ENCODE data around the gene TOR1AIP1.
A peak's percentile ranks its signal among the peaks of the same experiment; 100 is the strongest.

Gene TOR1AIP1

DNA sequence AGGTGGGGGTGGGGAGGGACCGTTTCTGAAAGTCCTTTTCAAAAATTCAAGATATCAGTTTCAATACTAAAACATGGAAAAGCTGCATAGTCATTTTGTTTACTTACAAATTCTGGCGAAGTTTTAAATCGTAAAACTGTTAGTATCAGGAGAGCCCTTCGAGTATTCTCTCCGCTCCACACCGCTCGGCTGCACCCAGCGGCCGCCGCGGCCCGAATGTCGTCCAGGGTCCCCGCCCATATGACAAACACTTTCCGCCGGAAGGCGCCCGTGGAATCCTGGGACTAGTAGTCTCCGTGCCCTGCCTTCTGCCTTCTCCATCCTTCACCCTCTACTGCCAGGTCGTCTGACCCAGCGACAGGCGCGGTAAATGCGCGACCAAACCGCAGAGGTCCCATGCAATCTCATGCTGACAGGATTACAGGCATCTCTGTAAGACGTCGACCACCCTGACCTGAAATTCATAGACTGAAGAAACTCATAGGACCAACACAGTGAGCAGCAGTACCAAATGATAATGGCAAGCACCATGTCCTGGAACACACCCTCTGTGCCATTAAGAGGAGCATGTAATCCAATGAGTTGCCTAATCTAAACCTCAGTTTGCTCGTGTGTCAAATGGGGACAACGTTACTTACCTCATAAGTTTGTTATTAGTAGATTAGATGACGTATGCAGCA, 4.4 kb upstream of the TOR1AIP1 start, which contains the start of gene TOR1AIP2:
Gene TOR1AIP2 (minus strand): TSS at position 218 of the 680 bp plus-strand sequence. CDS start 25,138 bp downstream, outside the sequence.
- peak; percentile 75 for DNase-seq (ENCODE audit: low read depth, low spot score)
- H3K4me3 ChIP-seq (ENCODE audit: low read length), result peak within 1 kb of the TSS; percentile 82

- DNase-seq (ENCODE audit: low read depth, low spot score), result no peak
- no peak overlapping the region for H3K4me3 ChIP-seq (ENCODE audit: low read length)
Observed at GRCh38 chr1:179879797-179880196, 2.3 kb upstream of the TOR1AIP1 start.

DNA sequence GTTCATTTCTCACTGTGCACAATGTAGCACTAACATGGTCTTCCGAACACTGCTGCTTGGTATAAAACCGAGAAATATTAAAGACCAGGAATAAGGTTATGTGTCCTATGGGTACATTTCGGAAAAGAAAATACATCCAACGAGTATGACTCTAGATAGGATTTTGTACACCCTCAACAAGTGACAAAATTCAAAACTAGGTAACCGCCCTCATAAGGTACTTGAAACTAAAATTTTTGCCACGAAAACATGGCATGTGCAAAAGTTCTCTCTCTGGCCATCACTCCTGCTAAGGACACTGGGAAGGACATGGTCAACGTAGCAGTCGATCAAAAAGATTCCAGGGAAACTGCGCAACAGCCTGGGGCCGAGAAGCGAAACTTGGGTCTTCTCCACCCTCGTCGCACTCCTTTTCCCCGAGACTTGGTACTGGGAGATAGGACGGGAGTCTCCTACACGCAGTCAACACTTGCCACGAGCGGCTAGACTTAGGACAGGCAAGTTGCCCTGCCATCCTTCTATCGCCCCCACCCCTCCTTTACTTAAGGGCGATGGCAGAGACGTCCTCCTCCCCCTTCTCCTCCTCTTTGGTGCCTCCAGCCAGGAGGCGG, 338 bp upstream of the TOR1AIP1 start:
- DNase-seq (ENCODE audit: low read depth, low spot score), result peak; percentile 36
- H3K4me3 ChIP-seq (ENCODE audit: low read length), result peak overlapping the region; percentile 92

GRCh38 chr1:179883040-179883744, 1.1 kb downstream of the TOR1AIP1 start:
- peak; percentile 49 for DNase-seq (ENCODE audit: low read depth, low spot score)
- H3K4me3 ChIP-seq (ENCODE audit: low read length), result peak overlapping the region; percentile 92

- peak overlapping the region; percentile 92 for H3K4me3 ChIP-seq (ENCODE audit: low read length)
- peak; percentile 32 for DNase-seq (ENCODE audit: low read depth, low spot score)
Observed at GRCh38 chr1:179883745-179884138, 1.7 kb downstream of the TOR1AIP1 start.

DNA sequence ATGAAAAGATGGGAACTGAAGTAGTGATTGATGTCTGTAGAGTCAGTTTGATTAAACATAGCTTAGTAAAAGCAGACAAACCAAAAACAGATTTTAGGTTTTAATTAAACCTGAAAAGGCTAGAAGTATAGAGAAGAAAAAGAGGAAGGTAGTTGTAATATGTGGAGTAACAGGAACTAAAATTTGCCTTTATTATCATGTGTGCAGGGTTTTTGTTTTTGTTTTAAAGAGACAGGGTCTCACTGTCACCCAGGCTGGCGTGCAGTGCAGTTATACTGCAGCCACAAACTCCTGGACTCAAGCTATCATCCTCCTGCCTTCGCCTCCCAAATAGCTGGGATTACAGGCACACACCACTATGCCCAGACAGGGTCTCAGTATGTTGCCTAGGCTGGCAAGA, 6.0 kb downstream of the TOR1AIP1 start:
- no peak for DNase-seq (ENCODE audit: low read depth, low spot score)
- H3K4me3 ChIP-seq (ENCODE audit: low read length), result no peak overlapping the region

GRCh38 chr1:179889589-179889988, 7.5 kb downstream of the TOR1AIP1 start:
- no peak for DNase-seq (ENCODE audit: low read depth, low spot score)
- no peak overlapping the region for H3K4me3 ChIP-seq (ENCODE audit: low read length)

- DNase-seq (ENCODE audit: low read depth, low spot score), result no peak
- no peak overlapping the region for H3K4me3 ChIP-seq (ENCODE audit: low read length)
Observed at GRCh38 chr1:179910934-179911333, 28.8 kb downstream of the TOR1AIP1 start.

GRCh38 chr1:179911812-179912211, 29.7 kb downstream of the TOR1AIP1 start:
- no peak for DNase-seq (ENCODE audit: low read depth, low spot score)
- no peak overlapping the region for H3K4me3 ChIP-seq (ENCODE audit: low read length)

- no peak for DNase-seq (ENCODE audit: low read depth, low spot score)
- no peak overlapping the region for H3K4me3 ChIP-seq (ENCODE audit: low read length)
Observed at GRCh38 chr1:179917601-179918429, 35.7 kb downstream of the TOR1AIP1 start.

GRCh38 chr1:179921472-179921871, 39.4 kb downstream of the TOR1AIP1 start:
- no peak for DNase-seq (ENCODE audit: low read depth, low spot score)

GRCh38 chr1:179921981-179922872, 40.1 kb downstream of the TOR1AIP1 start:
- DNase-seq (ENCODE audit: low read depth, low spot score), result no peak
- H3K4me3 ChIP-seq (ENCODE audit: low read length), result no peak overlapping the region

More at GRCh38 chr1:179921472-179921871, 39.4 kb downstream of the TOR1AIP1 start:
- H3K4me3 ChIP-seq (ENCODE audit: low read length), result no peak overlapping the region

GRCh38 chr1:179923029-179923428, 40.9 kb downstream of the TOR1AIP1 start:
- no peak for DNase-seq (ENCODE audit: low read depth, low spot score)
- H3K4me3 ChIP-seq (ENCODE audit: low read length), result no peak overlapping the region

DNA sequence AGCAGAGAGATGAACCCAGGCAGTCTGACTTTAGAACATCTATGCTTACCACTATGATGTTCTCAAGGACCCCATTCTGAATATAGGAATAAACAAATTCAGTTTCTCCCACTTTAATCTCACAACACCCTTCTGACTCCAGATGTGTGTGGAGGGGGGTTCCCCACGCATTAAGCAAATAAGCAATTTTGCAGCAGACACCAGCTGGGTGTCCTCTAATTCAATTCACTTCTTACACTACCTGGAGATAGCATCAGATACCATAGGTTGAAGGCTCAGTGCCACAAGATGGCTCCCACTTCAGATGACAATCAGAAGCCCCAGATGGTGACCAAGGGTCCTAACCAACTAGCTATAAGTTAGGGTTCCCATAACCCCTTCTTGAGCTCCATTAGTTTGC, 42.2 kb downstream of the TOR1AIP1 start:
- no peak overlapping the region for H3K4me3 ChIP-seq (ENCODE audit: low read length)
- no peak for DNase-seq (ENCODE audit: low read depth, low spot score)

DNA sequence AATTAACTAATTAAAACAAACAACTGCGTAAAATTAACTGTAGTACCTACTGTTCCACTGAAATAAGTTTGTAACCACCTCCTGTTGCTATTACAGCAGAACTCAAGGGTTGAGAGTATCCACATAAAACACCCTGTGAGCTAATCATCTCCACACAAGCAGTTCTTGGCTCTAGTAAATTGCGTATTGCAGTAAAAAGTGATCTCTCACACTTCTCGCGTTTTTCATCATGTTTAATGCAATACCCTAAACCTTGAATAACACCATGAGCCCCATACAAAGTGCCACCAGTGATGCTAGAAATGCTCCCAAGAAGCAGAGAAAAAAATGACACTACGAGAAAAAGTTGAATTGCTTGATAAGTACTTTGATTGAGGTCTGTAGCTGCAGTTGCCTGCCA, 43.2 kb downstream of the TOR1AIP1 start:
- DNase-seq (ENCODE audit: low read depth, low spot score), result no peak
- no peak overlapping the region for H3K4me3 ChIP-seq (ENCODE audit: low read length)

GRCh38 chr1:179925922-179926849, 44.1 kb downstream of the TOR1AIP1 start:
- no peak overlapping the region for H3K4me3 ChIP-seq (ENCODE audit: low read length)
- DNase-seq (ENCODE audit: low read depth, low spot score), result no peak

DNA sequence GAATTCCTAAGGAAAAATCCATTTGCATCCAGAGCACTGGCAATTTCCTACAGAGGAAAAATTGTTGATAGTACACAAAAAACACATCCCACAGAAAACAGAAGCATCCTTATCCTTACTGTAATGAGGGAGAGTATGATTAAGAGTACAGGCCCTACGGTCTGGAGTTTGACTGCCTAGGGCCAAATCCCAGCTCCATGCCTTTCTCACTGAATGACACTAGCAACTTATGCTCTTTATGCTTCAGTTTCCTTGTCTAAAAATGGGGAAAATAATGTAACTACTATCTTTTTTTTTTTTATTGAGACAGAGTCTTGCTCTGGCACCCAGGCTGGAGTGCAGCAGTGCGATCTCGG, 44.7 kb downstream of the TOR1AIP1 start:
- no peak for DNase-seq (ENCODE audit: low read depth, low spot score)
- no peak overlapping the region for H3K4me3 ChIP-seq (ENCODE audit: low read length)

Data from Jurkat, Clone E6-1 (cell line).